Tibial artery (tissue), 4 donors: ENCODE measurements around the gene KRT26.
"Not testable (repeated sequence)": the region's sequence is repeated elsewhere in the genome, so short reads cannot be mapped to it uniquely, and the experiment has no call there.

ENCODE experiments used
- DNase-seq, 2 donors: peaks; one replicate each; pipeline ENCODE4 v3.0.0-alpha.2; 2019
- H3K27ac ChIP-seq, 2 donors: fragments of 200-600 bp; sonication (generic) in 1 of 2; 1 replicate in 1 of 2; 2 replicates in 1 of 2; pipeline ENCODE4 v1.5.1; 2018 to 2019; ENCODE audit warnings: mild to moderate bottlenecking in 1 of 2
- H3K27me3 ChIP-seq, 2 donors: fragments of 200-600 bp; sonication (generic) in 1 of 2; one replicate each; pipeline versions ENCODE4 v1.5.1 to v1.6.0; 2016 to 2019
- H3K36me3 ChIP-seq, 3 donors: fragments of 200-600 bp; sonication (generic) in 2 of 3; one replicate each; pipeline ENCODE4 v1.5.1; 2016 to 2019; ENCODE audit warnings: mild to moderate bottlenecking in 2 of 3
- H3K4me1 ChIP-seq, 4 donors: fragments of 200-600 bp; sonication (generic) in 2 of 4; 1 replicate in 3 of 4; 2 replicates in 1 of 4; pipeline ENCODE4 v1.5.1; 2016 to 2019
- H3K4me3 ChIP-seq, 2 donors: fragments of 200-600 bp; sonication (generic) in 1 of 2; 1 replicate in 1 of 2; 2 replicates in 1 of 2; pipeline ENCODE4 v1.5.1; 2018 to 2019; ENCODE audit warnings: mild to moderate bottlenecking in 2 of 2
- H3K9me3 ChIP-seq, 3 donors: fragments of 200-600 bp; sonication (generic) in 1 of 3; one replicate each; pipeline ENCODE4 v1.5.1; 2016 to 2019
- CTCF ChIP-seq, 2 experiments: fragments of 200-600 bp in 1 of 2; fragments of 450-650 bp in 1 of 2; IDR thresholded peaks; one replicate each; pipeline ENCODE4 v1.5.1; 2017 to 2019; ENCODE audit warnings: antibody characterized with exemption in 2 of 2, mild to moderate bottlenecking in 1 of 2, moderate library complexity in 1 of 2
- intact Hi-C: fragments of 100-400 bp; cut with DNase I; formaldehyde crosslinking; loops from one replicate; pipeline ENCODE4 v1.15.0; 2023; ENCODE audit warnings: low total_unique reads

KRT26 gene

GRCh38 chr17:40818343-40818732 lies 46.3 kb upstream of the KRT26 start:
- no peak for DNase-seq
- Histone ChIP-seq H3K27ac (peak overlapping the region; percentile 74 to 88), H3K27me3 (no peaks in the 10 kb centered on the region), H3K9me3 (no peaks in the 10 kb centered on the region), H3K36me3 (peaks cover 0 to 14% (median 11%) of the 10 kb centered on the region in 3 donors), H3K4me1 (peaks cover 0 to 14% (median 3%) of the 10 kb centered on the region in 4 donors), H3K4me3 (peak overlapping the region; percentile 60 to 77)
- intact Hi-C loops = no loop called here
- TF ChIP-seq CTCF (IDR thresholded peaks at IDR 0.05) = no peak

- no peak overlapping the region for H3K27ac ChIP-seq
- no peak for DNase-seq
- H3K36me3 ChIP-seq = peaks cover 0 to 14% (median 11%) of the 10 kb centered on the region in 3 donors
- no peak overlapping the region for H3K4me3 ChIP-seq
- H3K4me1 ChIP-seq = peaks cover 0 to 14% (median 3%) of the 10 kb centered on the region in 4 donors
- peaks cover 0 to 4% of the 10 kb centered on the region in 2 donors for H3K27me3 ChIP-seq
- intact Hi-C loops = no loop called here
- TF ChIP-seq CTCF (IDR thresholded peaks at IDR 0.05) = no peak
- H3K9me3 ChIP-seq = no peaks in the 10 kb centered on the region
Observed at GRCh38 chr17:40817103-40817682, 45.2 kb upstream of the KRT26 start.

GRCh38 chr17:40816569-40816968 lies 44.6 kb upstream of the KRT26 start:
- Histone ChIP-seq H3K27ac (no peak overlapping the region), H3K4me1 (peaks cover 0 to 14% (median 3%) of the 10 kb centered on the region in 4 donors), H3K27me3 (peaks cover 0 to 8% of the 10 kb centered on the region in 2 donors), H3K9me3 (no peaks in the 10 kb centered on the region), H3K36me3 (peaks cover 0 to 14% (median 11%) of the 10 kb centered on the region in 3 donors), H3K4me3 (no peak overlapping the region)
- no peak for TF ChIP-seq CTCF (IDR thresholded peaks at IDR 0.05)
- intact Hi-C loops = no loop called here
- no peak for DNase-seq

GRCh38 chr17:40815381-40815780 lies 43.4 kb upstream of the KRT26 start:
- H3K4me1 ChIP-seq = peaks cover 0 to 14% (median 3%) of the 10 kb centered on the region in 4 donors
- no peak for DNase-seq
- H3K4me3 ChIP-seq = no peak overlapping the region
- intact Hi-C loops = no loop called here
- H3K27ac ChIP-seq = no peak overlapping the region
- no peaks in the 10 kb centered on the region for H3K9me3 ChIP-seq
- peaks cover 0 to 9% of the 10 kb centered on the region in 2 donors for H3K27me3 ChIP-seq
- peaks cover 0 to 14% (median 11%) of the 10 kb centered on the region in 3 donors for H3K36me3 ChIP-seq
- TF ChIP-seq CTCF (IDR thresholded peaks at IDR 0.05) = no peak

GRCh38 chr17:40814657-40815056 lies 42.7 kb upstream of the KRT26 start:
- H3K4me3 ChIP-seq, H3K27ac ChIP-seq, intact Hi-C loops, H3K9me3 ChIP-seq, H3K27me3 ChIP-seq, DNase-seq: not testable (repeated sequence)
- H3K36me3 ChIP-seq = peaks cover 0 to 14% (median 11%) of the 10 kb centered on the region in 3 donors
- peaks cover 0 to 17% (median 3%) of the 10 kb centered on the region in 4 donors for H3K4me1 ChIP-seq

- peaks cover 0 to 14% (median 11%) of the 10 kb centered on the region in 3 donors for H3K36me3 ChIP-seq
- H3K4me3 ChIP-seq = no peak overlapping the region
- intact Hi-C loops = no loop called here
- no peak overlapping the region for H3K27ac ChIP-seq
- no peak for TF ChIP-seq CTCF (IDR thresholded peaks at IDR 0.05)
- H3K4me1 ChIP-seq = peaks cover 0 to 14% (median 3%) of the 10 kb centered on the region in 4 donors
- no peaks in the 10 kb centered on the region for H3K9me3 ChIP-seq
- no peak for DNase-seq
- peaks cover 0 to 9% of the 10 kb centered on the region in 2 donors for H3K27me3 ChIP-seq
Observed at GRCh38 chr17:40813804-40814203, 41.8 kb upstream of the KRT26 start.
